BLaER1 treated with 17β-estradiol and CSF1 and Interleukin-3, amounts not matched to agents 10 nM and 100 nM (cell line): ENCODE data around the gene ZNF189.

Experiments
- H3K27ac ChIP-seq, 11 experiments: shearing (Covaris generic); formaldehyde crosslinking; 2 replicates each; pipeline ENCODE4 v1.8.1; 2022
- H3K27me3 ChIP-seq, 11 experiments: shearing (Covaris generic); formaldehyde crosslinking; 2 replicates each; pipeline ENCODE4 v1.8.1; 2022
- H3K36me3 ChIP-seq, 11 experiments: shearing (Covaris generic); formaldehyde crosslinking; 2 replicates each; pipeline ENCODE4 v1.8.1; 2022
- H3K4me1 ChIP-seq, 10 experiments: shearing (Covaris generic); formaldehyde crosslinking; 2 replicates each; pipeline ENCODE4 v1.8.1; 2022
- H3K4me2 ChIP-seq, 11 experiments: shearing (Covaris generic); formaldehyde crosslinking; 2 replicates each; pipeline ENCODE4 v1.8.1; 2022
- H3K4me3 ChIP-seq, 10 experiments: shearing (Covaris generic); formaldehyde crosslinking; 2 replicates each; pipeline ENCODE4 v1.8.1; 2022
- H3K9ac ChIP-seq, 11 experiments: shearing (Covaris generic); formaldehyde crosslinking; 2 replicates each; pipeline ENCODE4 v1.8.1; 2022
- H3K9me3 ChIP-seq, 11 experiments: shearing (Covaris generic); formaldehyde crosslinking; replicated peaks in 1 of 11; 2 replicates each; pipeline ENCODE4 v1.8.1; 2022
- H4K20me1 ChIP-seq, 11 experiments: shearing (Covaris generic); formaldehyde crosslinking; 2 replicates each; pipeline ENCODE4 v1.8.1; 2022
- Cebpa-rat ChIP-seq, 11 experiments: shearing (Covaris generic); IDR thresholded peaks; 2 replicates each; pipeline ENCODE4 v1.8.1; 2022

Gene ZNF189

DNA sequence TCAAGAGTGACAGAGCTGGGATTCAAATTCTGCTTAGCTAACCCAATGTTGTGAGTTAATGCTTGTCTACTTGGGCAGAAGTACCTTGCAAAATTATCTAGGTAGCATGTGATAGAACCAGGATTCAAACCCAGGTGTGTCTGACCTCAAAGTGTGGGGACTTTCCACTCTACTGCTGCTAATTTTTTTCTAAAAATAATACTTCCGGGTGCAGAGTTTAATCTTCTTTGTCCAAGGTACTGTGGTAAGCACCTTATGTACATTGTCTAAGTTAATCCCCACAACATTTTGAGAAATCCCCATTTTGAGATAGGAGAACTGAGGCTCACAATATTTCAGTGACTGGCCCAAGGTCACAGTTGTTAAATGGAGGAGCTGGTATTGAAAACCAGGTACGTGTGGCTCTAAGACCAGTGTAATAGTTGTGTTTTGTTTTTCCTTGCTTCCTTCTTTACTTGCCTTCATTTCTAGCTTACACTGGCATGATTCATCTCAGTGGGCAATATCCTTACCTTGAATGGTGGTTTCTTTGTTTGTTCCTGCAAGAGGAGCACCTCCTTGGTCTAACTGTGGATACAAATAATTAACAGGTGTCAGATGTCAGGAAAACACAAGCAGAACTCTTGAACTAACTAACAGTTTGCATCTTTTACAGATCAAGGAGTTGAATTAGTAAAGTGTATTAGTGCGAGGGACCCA is 29.5 kb downstream of the ZNF189 start:
- no peak for TF ChIP-seq Cebpa-rat (IDR thresholded peaks at IDR 0.05)
- no peak overlapping the region for H3K9ac ChIP-seq
- no peaks in the 10 kb centered on the region for H3K36me3 ChIP-seq
- no peak overlapping the region for H3K4me3 ChIP-seq
- H3K27ac ChIP-seq: no peak overlapping the region
- no peaks in the 10 kb centered on the region for H4K20me1 ChIP-seq
- no peak overlapping the region for H3K4me2 ChIP-seq
- no peaks in the 10 kb centered on the region for H3K27me3 ChIP-seq
- no peaks in the 10 kb centered on the region for H3K9me3 ChIP-seq
- H3K4me1 ChIP-seq: no peaks in the 10 kb centered on the region

DNA sequence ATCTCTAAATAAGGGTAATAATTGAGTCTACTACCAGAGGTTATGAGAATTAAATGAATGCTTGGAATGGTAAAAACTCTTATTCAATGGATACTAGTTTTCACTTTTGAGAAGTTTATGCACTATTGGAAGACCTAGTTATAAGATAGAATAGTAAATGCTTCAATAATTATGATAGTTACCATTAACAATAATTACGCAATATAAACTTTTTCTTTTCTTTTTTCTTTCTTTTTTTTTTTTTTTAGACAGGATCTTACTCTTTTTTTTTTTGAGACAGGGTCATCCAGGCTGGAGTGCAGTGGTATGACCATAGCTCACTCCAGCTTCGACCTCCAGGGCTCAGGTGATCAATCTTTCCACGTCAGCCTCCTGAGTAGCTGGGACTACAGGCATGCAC is 30.3 kb downstream of the ZNF189 start:
- Histone ChIP-seq H3K27ac (no peak overlapping the region), H3K27me3 (no peaks in the 10 kb centered on the region), H3K4me3 (no peak overlapping the region), H3K4me2 (no peak overlapping the region), H3K4me1 (no peaks in the 10 kb centered on the region), H3K36me3 (no peaks in the 10 kb centered on the region), H3K9ac (no peak overlapping the region), H4K20me1 (no peaks in the 10 kb centered on the region), H3K9me3 (no peaks in the 10 kb centered on the region)
- TF ChIP-seq Cebpa-rat (IDR thresholded peaks at IDR 0.05): peak in 5 of 11 experiments; percentile 17 to 76 (median 38); a peak in 4 of 22 replicates

GRCh38 chr9:101429736-101430135 is 31.1 kb downstream of the ZNF189 start:
- TF ChIP-seq Cebpa-rat (IDR thresholded peaks at IDR 0.05): no peak
- Histone ChIP-seq H3K27ac (no peak overlapping the region), H3K27me3 (no peaks in the 10 kb centered on the region), H3K9ac (no peak overlapping the region), H3K4me1 (no peaks in the 10 kb centered on the region; a peak in 1 of 20 replicates), H3K4me3 (no peak overlapping the region), H3K36me3 (no peaks in the 10 kb centered on the region), H3K4me2 (no peak overlapping the region), H3K9me3 (no peaks in the 10 kb centered on the region), H4K20me1 (no peaks in the 10 kb centered on the region)

DNA sequence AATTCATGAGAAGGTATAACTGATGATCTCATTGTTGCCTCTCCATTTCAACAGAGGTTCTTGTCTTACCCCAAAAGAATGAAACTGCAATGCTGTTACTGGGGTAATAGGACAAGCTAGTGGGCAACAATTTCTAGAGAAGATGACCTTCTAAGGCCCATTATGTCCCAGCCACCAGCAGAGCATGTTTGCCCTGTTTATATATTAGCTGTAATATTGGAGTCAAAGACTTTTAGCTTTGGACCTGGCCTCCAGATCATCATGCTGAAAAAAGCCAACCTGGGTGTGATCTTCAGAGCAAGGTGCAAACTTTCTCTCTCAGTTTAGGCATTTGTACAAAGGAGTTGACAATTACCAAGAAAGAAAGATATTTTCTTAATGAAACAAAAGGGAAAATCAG is 33.5 kb downstream of the ZNF189 start:
- Histone ChIP-seq H3K36me3 (no peaks in the 10 kb centered on the region), H3K9me3 (no peaks in the 10 kb centered on the region), H4K20me1 (no peaks in the 10 kb centered on the region), H3K9ac (no peak overlapping the region), H3K4me2 (no peak overlapping the region), H3K27ac (no peak overlapping the region), H3K4me1 (no peaks in the 10 kb centered on the region; a peak in 1 of 20 replicates), H3K27me3 (no peaks in the 10 kb centered on the region), H3K4me3 (no peak overlapping the region)
- TF ChIP-seq Cebpa-rat (IDR thresholded peaks at IDR 0.05): no peak

GRCh38 chr9:101432740-101433139 is 34.1 kb downstream of the ZNF189 start:
- Histone ChIP-seq H3K4me2 (no peak overlapping the region), H4K20me1 (no peaks in the 10 kb centered on the region), H3K4me1 (no peaks in the 10 kb centered on the region; a peak in 1 of 20 replicates), H3K36me3 (no peaks in the 10 kb centered on the region), H3K27ac (no peak overlapping the region), H3K9me3 (no peaks in the 10 kb centered on the region), H3K9ac (no peak overlapping the region), H3K4me3 (no peak overlapping the region), H3K27me3 (no peaks in the 10 kb centered on the region)
- no peak for TF ChIP-seq Cebpa-rat (IDR thresholded peaks at IDR 0.05)

DNA sequence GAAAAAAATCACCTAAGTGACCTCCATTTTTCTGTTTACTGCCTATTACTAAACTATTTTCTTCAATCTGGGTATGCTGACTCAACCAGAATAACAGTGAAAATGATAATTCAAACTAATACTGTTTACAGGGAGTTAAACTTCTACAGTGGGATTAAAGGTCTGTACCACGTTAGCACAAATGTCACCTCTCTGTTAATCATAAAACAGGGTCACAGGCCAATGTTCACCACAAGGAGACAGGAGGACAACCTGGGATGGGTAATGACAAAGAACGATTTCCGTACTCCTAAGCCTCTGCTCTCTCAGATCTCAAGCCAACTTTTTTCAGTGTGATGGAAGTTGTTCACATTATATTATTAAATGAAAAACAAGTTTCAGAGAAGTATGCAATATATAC is 34.6 kb downstream of the ZNF189 start:
- Histone ChIP-seq H3K9me3 (no peaks in the 10 kb centered on the region), H3K4me1 (no peaks in the 10 kb centered on the region; a peak in 1 of 20 replicates), H3K4me2 (no peak overlapping the region), H3K9ac (no peak overlapping the region), H3K27ac (no peak overlapping the region), H4K20me1 (no peaks in the 10 kb centered on the region), H3K27me3 (no peaks in the 10 kb centered on the region), H3K36me3 (no peaks in the 10 kb centered on the region), H3K4me3 (no peak overlapping the region)
- no peak for TF ChIP-seq Cebpa-rat (IDR thresholded peaks at IDR 0.05)

DNA sequence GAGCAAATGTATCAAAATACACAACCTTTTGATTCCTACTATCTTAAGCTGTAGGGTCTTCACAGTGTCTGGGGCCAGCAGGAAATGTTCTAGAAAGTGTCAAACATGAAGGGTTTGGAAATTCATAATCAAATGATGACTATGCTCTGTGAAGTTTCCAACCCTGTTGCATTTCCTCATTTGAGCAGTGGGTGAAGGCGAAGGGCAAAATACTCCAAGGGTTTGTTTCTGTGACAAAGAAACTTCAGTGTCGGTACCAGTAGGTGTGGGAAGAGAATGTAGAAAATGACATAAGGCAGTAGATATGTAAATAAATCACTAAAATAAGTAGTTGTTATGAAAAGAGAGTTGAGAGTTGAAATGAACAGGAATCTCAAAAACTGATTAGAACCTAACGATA is 36.3 kb downstream of the ZNF189 start:
- Histone ChIP-seq H3K4me3 (no peak overlapping the region), H3K27me3 (no peaks in the 10 kb centered on the region), H3K4me1 (no peaks in the 10 kb centered on the region; a peak in 1 of 20 replicates), H3K9me3 (no peaks in the 10 kb centered on the region), H3K4me2 (no peak overlapping the region), H3K27ac (no peak overlapping the region), H4K20me1 (no peaks in the 10 kb centered on the region), H3K36me3 (no peaks in the 10 kb centered on the region), H3K9ac (no peak overlapping the region)
- no peak for TF ChIP-seq Cebpa-rat (IDR thresholded peaks at IDR 0.05)

DNA sequence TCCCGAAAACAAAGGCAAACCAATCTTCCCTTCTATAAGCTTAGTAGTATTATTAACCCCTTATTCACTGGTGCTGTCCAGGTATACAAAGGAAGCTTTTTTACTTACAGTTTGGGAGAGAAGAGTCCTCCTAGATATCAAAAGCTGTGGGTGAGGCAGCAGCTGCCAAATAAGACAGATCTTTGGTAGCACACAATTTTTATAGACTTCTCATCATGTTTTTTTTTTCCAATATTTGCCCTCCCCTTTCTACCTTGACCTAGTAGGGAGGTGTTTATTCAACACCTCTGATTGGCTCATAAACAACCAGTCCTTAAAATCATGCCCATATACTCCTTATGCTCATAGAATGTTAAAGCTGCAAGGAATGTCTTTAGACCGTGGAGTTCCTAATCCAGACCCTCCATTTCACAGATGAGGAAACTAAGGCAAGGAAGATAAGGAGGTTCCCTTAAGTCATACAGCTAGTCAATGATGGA is 37.0 kb downstream of the ZNF189 start, which contains the start of gene ALDOB:
Gene ALDOB (minus strand): TSS at position 174 of the 479 bp plus-strand sequence. CDS start 4,887 bp downstream, outside the sequence.
- Histone ChIP-seq H3K9ac (no peak within 1 kb of the TSS), H4K20me1 (no peaks in the 10 kb centered on the region), H3K4me3 (no peak within 1 kb of the TSS), H3K27me3 (no peaks in the 10 kb centered on the region), H3K27ac (no peak within 1 kb of the TSS), H3K36me3 (no peaks in the 10 kb centered on the region), H3K4me2 (no peak within 1 kb of the TSS), H3K4me1 (peaks cover 0 to 5% (median 2%) of the 10 kb centered on the region in 10 experiments; a peak in 7 of 20 replicates), H3K9me3 (no peaks in the 10 kb centered on the region)
- TF ChIP-seq Cebpa-rat (IDR thresholded peaks at IDR 0.05): no peak

DNA sequence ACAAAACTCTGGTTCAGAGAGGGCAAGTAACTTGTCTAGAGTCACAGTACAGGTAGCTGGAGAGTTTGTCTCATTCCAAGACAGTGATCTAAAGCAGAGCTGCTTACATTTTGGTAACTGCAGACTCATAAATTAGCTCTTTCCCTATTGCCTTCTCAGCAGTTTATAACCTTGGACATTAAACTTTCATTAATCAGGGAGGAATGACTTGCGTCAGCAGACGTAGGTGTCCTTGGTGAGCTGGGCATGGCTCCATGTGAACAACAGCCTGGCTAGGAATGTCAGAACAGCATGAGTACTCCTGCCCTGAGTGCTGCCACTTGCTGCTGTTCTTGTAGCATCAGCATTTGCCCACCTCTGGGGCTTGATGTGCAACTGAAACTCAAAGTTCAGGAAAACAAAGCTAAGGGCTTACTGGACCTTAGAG is 39.2 kb downstream of the ZNF189 start:
- Histone ChIP-seq H3K9me3 (no peaks in the 10 kb centered on the region), H4K20me1 (no peaks in the 10 kb centered on the region), H3K9ac (no peak overlapping the region), H3K4me3 (no peak overlapping the region), H3K4me2 (no peak overlapping the region), H3K27me3 (no peaks in the 10 kb centered on the region), H3K36me3 (no peaks in the 10 kb centered on the region), H3K27ac (no peak overlapping the region), H3K4me1 (peaks cover 0 to 10% (median 6%) of the 10 kb centered on the region in 10 experiments; a peak in 8 of 20 replicates)
- no peak for TF ChIP-seq Cebpa-rat (IDR thresholded peaks at IDR 0.05)

DNA sequence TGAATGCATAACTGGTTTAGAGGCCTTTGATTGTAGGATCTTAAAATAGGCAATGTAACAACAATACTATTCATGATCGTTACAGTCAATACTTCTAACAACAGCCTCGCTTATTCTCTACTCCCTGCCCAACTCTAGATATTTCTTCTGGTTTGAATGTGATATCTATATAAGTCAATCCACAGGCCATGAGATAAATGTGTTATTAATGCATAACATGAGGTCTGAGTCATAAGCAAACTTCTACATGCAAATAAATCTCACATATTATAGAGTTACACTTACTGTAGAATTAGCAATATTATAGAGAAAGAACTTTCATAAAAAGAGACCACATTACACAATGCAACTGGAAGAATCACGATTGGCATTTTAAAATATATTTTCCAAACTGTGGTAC is 39.9 kb downstream of the ZNF189 start:
- H3K27ac ChIP-seq: no peak overlapping the region
- TF ChIP-seq Cebpa-rat (IDR thresholded peaks at IDR 0.05): no peak

More for the DNA sequence above, 39.9 kb downstream of the ZNF189 start:
- H3K4me3 ChIP-seq: no peak overlapping the region
- peaks cover 0 to 10% (median 6%) of the 10 kb centered on the region in 10 experiments; a peak in 8 of 20 replicates for H3K4me1 ChIP-seq
- no peaks in the 10 kb centered on the region for H3K27me3 ChIP-seq
- H3K9me3 ChIP-seq: no peaks in the 10 kb centered on the region
- no peaks in the 10 kb centered on the region for H3K36me3 ChIP-seq
- no peak overlapping the region for H3K9ac ChIP-seq
- no peak overlapping the region for H3K4me2 ChIP-seq
- no peaks in the 10 kb centered on the region for H4K20me1 ChIP-seq
